ENCODE results near the gene RASAL2. TPM values are rescaled to one million over a fixed set of nuclear protein-coding genes. Genes with fewer than 3 reads are reported as not detected.

Gene RASAL2
- total and polyA plus RNA-seq, 2 of the 13 experiments (the other 11 are each of a cell fraction or from before 2014, with no cell fraction given) = 5.4 to 5.9 TPM

DNA sequence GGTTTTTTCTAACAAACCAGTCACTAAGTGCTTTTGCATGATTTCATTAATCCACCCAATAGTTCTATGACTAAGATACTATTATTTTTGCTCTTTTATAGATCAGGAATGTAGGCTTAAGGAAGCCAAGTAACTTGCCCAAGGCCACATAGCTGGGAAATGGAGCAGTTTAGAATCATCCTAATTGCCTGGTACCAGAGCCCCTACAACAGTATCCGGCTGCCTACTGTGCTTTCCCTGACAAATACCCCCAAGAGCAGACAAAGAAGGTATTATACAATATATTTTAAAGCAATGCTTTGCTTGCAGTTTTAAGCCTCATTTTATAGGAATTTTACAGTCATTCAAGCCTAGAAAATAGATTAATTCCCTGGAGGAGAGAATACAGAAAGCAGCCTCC lies 45.5 kb upstream of the RASAL2 start:
- ChIA-PET CTCF (ENCODE audit: low intra/inter-chr PET ratio, low total read pairs) (no interaction called here), POLR2A (interaction anchor here (1.2 to 7.6 kb wide), 2 partner anchors 9 to 11 kb away, joined by 3 to 58 read pairs; no protein-coding TSS in a partner anchor)
- Histone ChIP-seq H3K9ac (ENCODE audit: insufficient read depth, low read depth, low read length) (no peak overlapping the region), H3K36me3 (replicated peaks in 1 of 2; ENCODE audit: control insufficient read depth in 1 of 2, insufficient read depth in 2 of 2, low read length in 2 of 2) (no peaks in the 10 kb centered on the region), H3K79me2 (ENCODE audit: insufficient read depth, low read length) (no peaks in the 10 kb centered on the region), H4K20me1 (ENCODE audit: insufficient read depth, low read length) (no peaks in the 10 kb centered on the region), H3K4me2 (ENCODE audit: low read depth, low read length) (no peak overlapping the region), H3K4me3 (replicated peaks in 1 of 3; ENCODE audit: insufficient read depth in 1 of 3, low read depth in 2 of 3, low read length in 3 of 3) (no peak overlapping the region), H3K4me1 (ENCODE audit: insufficient read depth, low read length) (peaks cover 70% of the 10 kb centered on the region), H3K9me3 (ENCODE audit: low read length) (no peaks in the 10 kb centered on the region; the same call in 1 of the 2 replicates), H2AFZ (ENCODE audit: low read length) (no peak overlapping the region), H3K27ac (ENCODE audit: extremely low read length, insufficient read depth, low read length) (no peak overlapping the region), H3K27me3 (ENCODE audit: control insufficient read depth in 1 of 2, insufficient read depth in 2 of 2, low read length in 2 of 2) (no peaks in the 10 kb centered on the region)
- in situ Hi-C loops (cut with HindIII; ENCODE audit: extremely low pct_ligation_motif_present, low pct_unique_long_range_greater_than_20kb) = no loop called here
- intact Hi-C loops (cut with micrococcal nuclease; ENCODE audit: unreplicated experiment) = no loop called here
- FAIRE-seq (no peak), ATAC-seq (no peak), DNase-seq (ENCODE audit: low spot score) (no peak)
- TF ChIP-seq MTA1 (CRISPR knock-in tag; IDR thresholded peaks at IDR 0.05; ENCODE audit: borderline replicate concordance) = no peak
- TF ChIP-seq, protein P1, sequence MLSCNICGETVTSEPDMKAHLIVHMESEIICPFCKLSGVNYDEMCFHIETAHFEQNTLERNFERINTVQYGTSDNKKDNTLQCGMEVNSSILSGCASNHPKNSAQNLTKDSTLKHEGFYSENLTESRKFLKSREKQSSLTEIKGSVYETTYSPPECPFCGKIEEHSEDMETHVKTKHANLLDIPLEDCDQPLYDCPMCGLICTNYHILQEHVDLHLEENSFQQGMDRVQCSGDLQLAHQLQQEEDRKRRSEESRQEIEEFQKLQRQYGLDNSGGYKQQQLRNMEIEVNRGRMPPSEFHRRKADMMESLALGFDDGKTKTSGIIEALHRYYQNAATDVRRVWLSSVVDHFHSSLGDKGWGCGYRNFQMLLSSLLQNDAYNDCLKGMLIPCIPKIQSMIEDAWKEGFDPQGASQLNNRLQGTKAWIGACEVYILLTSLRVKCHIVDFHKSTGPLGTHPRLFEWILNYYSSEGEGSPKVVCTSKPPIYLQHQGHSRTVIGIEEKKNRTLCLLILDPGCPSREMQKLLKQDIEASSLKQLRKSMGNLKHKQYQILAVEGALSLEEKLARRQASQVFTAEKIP (CRISPR knock-in tag; IDR thresholded peaks at IDR 0.05; ENCODE audit: borderline replicate concordance) = no peak
- 0 out of 2 replicates have a peak, but pooled peaks have one; percentile 6 for TF ChIP-seq ZNF121 (CRISPR knock-in tag; IDR thresholded peaks at IDR 0.05)
- 41% methylated on average over 1 of the region's 1 CpG for WGBS (ENCODE audit: low lambda C conversion rate)
- BruUV-seq (replicated peaks) = no TSS peak

DNA sequence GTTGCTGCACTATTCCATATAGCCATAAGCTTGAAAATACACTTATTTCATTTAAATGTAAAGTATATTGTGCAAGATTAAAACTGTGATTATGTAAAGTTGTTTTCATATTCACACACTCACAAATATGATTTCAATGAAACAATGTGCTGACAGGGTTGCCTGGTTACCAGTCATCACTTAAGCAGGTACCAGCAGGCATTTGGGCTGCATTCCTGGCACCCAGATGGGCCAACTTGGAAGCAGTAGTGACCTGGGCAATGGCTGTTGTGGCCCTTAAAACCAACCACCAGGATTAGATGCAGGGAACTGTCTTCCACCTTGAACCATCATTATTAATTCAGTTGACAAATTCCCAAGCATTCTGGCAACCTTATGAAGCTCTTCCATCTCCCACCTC lies 45.0 kb upstream of the RASAL2 start:
- in situ Hi-C loops (cut with HindIII; ENCODE audit: extremely low pct_ligation_motif_present, low pct_unique_long_range_greater_than_20kb) (no loop called here), intact Hi-C loops (cut with micrococcal nuclease; ENCODE audit: unreplicated experiment) (no loop called here)
- FAIRE-seq (no peak), DNase-seq (ENCODE audit: low spot score) (no peak), ATAC-seq (no peak)
- BruUV-seq (replicated peaks) = no TSS peak
- Histone ChIP-seq H2AFZ (ENCODE audit: low read length) (no peak overlapping the region), H3K36me3 (replicated peaks in 1 of 2; ENCODE audit: control insufficient read depth in 1 of 2, insufficient read depth in 2 of 2, low read length in 2 of 2) (no peaks in the 10 kb centered on the region), H3K79me2 (ENCODE audit: insufficient read depth, low read length) (no peaks in the 10 kb centered on the region), H4K20me1 (ENCODE audit: insufficient read depth, low read length) (no peaks in the 10 kb centered on the region), H3K9me3 (ENCODE audit: low read length) (no peaks in the 10 kb centered on the region), H3K9ac (ENCODE audit: insufficient read depth, low read depth, low read length) (no peak overlapping the region), H3K27ac (ENCODE audit: extremely low read length, insufficient read depth, low read length) (no peak overlapping the region), H3K4me1 (ENCODE audit: insufficient read depth, low read length) (peaks cover 75% of the 10 kb centered on the region), H3K4me3 (replicated peaks in 1 of 3; ENCODE audit: insufficient read depth in 1 of 3, low read depth in 2 of 3, low read length in 3 of 3) (no peak overlapping the region), H3K27me3 (ENCODE audit: control insufficient read depth in 1 of 2, insufficient read depth in 2 of 2, low read length in 2 of 2) (no peaks in the 10 kb centered on the region), H3K4me2 (ENCODE audit: low read depth, low read length) (no peak overlapping the region)
- POLR2A ChIA-PET = interaction anchor here (1.2 to 7.6 kb wide), 2 partner anchors 9 to 11 kb away, joined by 3 to 58 read pairs; no protein-coding TSS in a partner anchor
- TF ChIP-seq PREB (CRISPR knock-in tag; IDR thresholded peaks at IDR 0.05) (no peak), ATF6 (CRISPR knock-in tag; conservative IDR thresholded peaks at IDR 0.05) (no peak), HNF4A (CRISPR knock-in tag; IDR thresholded peaks at IDR 0.05) (0 out of 2 replicates have a peak, but pooled peaks have one; percentile 12)
- CTCF ChIA-PET (ENCODE audit: low intra/inter-chr PET ratio, low total read pairs) = no interaction called here

Measured in HepG2 (cell line).